Endothelial cell of umbilical vein (primary cell): ENCODE measurements around the gene VSTM4. TPM values are rescaled to one million over a fixed set of nuclear protein-coding genes. Genes with fewer than 3 reads are reported as not detected.

ENCODE experiments used
- BruUV-seq: library from RNA; stranded (reverse); fragments of 400-500 nt; replicated peaks from 2 replicates; lab custom pipeline; 2021; lab: Mats Ljungman, UMichigan
- CTCF ChIA-PET: fragments of 300-600, 350-600 bp; sonication (Branson Sonifier 250); formaldehyde crosslinking; loops from one replicate; lab custom pipeline; 2021; ENCODE audit warnings: antibody characterized with exemption, inconsistent platforms; lab: Charles Lee
- POLR2A ChIA-PET: fragments of 300-600, 350-600 bp; sonication (Branson Sonifier 250); formaldehyde crosslinking; loops from one replicate; lab custom pipeline; 2021; ENCODE audit warnings: antibody characterized with exemption, inconsistent platforms; lab: Charles Lee
- DNase-seq: peaks from one replicate; pipeline ENCODE4 v3.0.0-alpha.2; 2011; ENCODE audit warnings: low read depth, low spot score
- FAIRE-seq: peaks from 2 replicates; lab custom pipeline; 2011; peaks lifted over from hg19 to GRCh38; lab: Jason Lieb, UNC
- H2AFZ ChIP-seq: 2 replicates; pipeline ENCODE4 v1.6.0; 2012; ENCODE audit warnings: low read depth, low read length, control low read depth, inconsistent platforms
- H3K27ac ChIP-seq: 2 replicates; pipeline ENCODE4 v1.5.1; 2011; ENCODE audit warnings: low read depth, mild to moderate bottlenecking, control low read depth, low read length, moderate library complexity; ENCODE audit not compliant: insufficient read depth
- H3K27me3 ChIP-seq, 2 experiments: 2 replicates each; pipeline versions ENCODE4 v1.6.0 to v1.6.1; 2011; ENCODE audit warnings: low read length in 2 of 2, mixed read lengths in 1 of 2; ENCODE audit not compliant: control insufficient read depth in 2 of 2, insufficient read depth in 2 of 2
- H3K36me3 ChIP-seq, 2 experiments: 2 replicates in 1 of 2; 3 replicates in 1 of 2; pipeline ENCODE4 v1.5.1; 2011; ENCODE audit warnings: low read length in 2 of 2, mild to moderate bottlenecking in 1 of 2, moderate library complexity in 1 of 2; ENCODE audit not compliant: control insufficient read depth in 2 of 2, insufficient read depth in 2 of 2; ENCODE audit errors: extremely low read depth in 1 of 2
- H3K4me1 ChIP-seq: 3 replicates; pipeline ENCODE4 v1.5.1; 2011; ENCODE audit warnings: mild to moderate bottlenecking, low read length; ENCODE audit not compliant: control insufficient read depth, insufficient read depth; ENCODE audit errors: extremely low read depth
- H3K4me2 ChIP-seq: 2 replicates; pipeline ENCODE4 v1.6.1; 2011; ENCODE audit warnings: low read length, control low read depth, mixed read lengths; ENCODE audit not compliant: insufficient read depth
- H3K4me3 ChIP-seq, 3 experiments: fragments of 200-600 bp in 1 of 3; sonication (generic), shearing (Covaris generic) in 1 of 3; replicated peaks in 1 of 3; 2 replicates each; pipeline ENCODE4 v1.5.1; 2011 to 2016; ENCODE audit warnings: control low read depth in 3 of 3, low read length in 3 of 3, mild to moderate bottlenecking in 2 of 3, inconsistent platforms in 1 of 3, low read depth in 1 of 3, moderate library complexity in 1 of 3; ENCODE audit not compliant: insufficient read depth in 1 of 3
- H3K79me2 ChIP-seq: 2 replicates; pipeline ENCODE4 v1.6.0; 2012; ENCODE audit warnings: low read length, inconsistent platforms; ENCODE audit not compliant: control insufficient read depth, insufficient read depth
- H3K9ac ChIP-seq: replicated peaks from 2 replicates; pipeline ENCODE3; 2011; ENCODE audit warnings: low read length, control low read depth; ENCODE audit not compliant: insufficient read depth; ENCODE audit errors: extremely low read depth
- H3K9me1 ChIP-seq: replicated peaks from 3 replicates; pipeline ENCODE4 v1.6.0; 2011; ENCODE audit warnings: mild to moderate bottlenecking, low read length; ENCODE audit not compliant: control insufficient read depth, insufficient read depth; ENCODE audit errors: extremely low read depth
- H3K9me3 ChIP-seq: replicated peaks from 2 replicates; pipeline ENCODE4 v1.5.1; 2012; ENCODE audit warnings: low read length, inconsistent platforms; ENCODE audit not compliant: control insufficient read depth, insufficient read depth
- H4K20me1 ChIP-seq: replicated peaks from 2 replicates; pipeline ENCODE3; 2011; ENCODE audit warnings: mild to moderate bottlenecking, low read length; ENCODE audit not compliant: control insufficient read depth, insufficient read depth; ENCODE audit errors: extremely low read depth
- EZH2 ChIP-seq: IDR thresholded peaks from 2 replicates; pipeline ENCODE4 v1.6.1; 2012; ENCODE audit warnings: borderline replicate concordance, low read depth, mild to moderate bottlenecking, moderate library complexity, low read length, inconsistent platforms; ENCODE audit not compliant: severe bottlenecking
- FOS ChIP-seq: IDR thresholded peaks from 2 replicates; pipeline ENCODE4 v1.6.1; 2011; ENCODE audit warnings: mild to moderate bottlenecking, low read length, moderate library complexity, borderline replicate concordance; ENCODE audit not compliant: insufficient read depth
- GATA2 ChIP-seq: IDR thresholded peaks from 2 replicates; pipeline ENCODE4 v1.7.0; 2011; ENCODE audit warnings: low read depth, mild to moderate bottlenecking, moderate library complexity, mixed read lengths, low read length; ENCODE audit not compliant: insufficient read length, insufficient read depth
- JUN ChIP-seq: IDR thresholded peaks from 2 replicates; pipeline ENCODE4 v1.6.1; 2011; ENCODE audit warnings: borderline replicate concordance, low read depth; ENCODE audit not compliant: insufficient read length, insufficient read depth
- MYC ChIP-seq: IDR thresholded peaks from one replicate; pipeline ENCODE4 v1.6.1; 2011; ENCODE audit warnings: mild to moderate bottlenecking, low read depth, low read length
- POLR2A ChIP-seq: IDR thresholded peaks from 2 replicates; pipeline ENCODE4 v1.6.1; 2012; ENCODE audit warnings: low read depth, mild to moderate bottlenecking, control low read depth, low read length
- POLR2AphosphoS5 ChIP-seq: IDR thresholded peaks from 2 replicates; pipeline ENCODE4 v1.6.1; 2012; ENCODE audit warnings: low read depth, mild to moderate bottlenecking, control low read depth, low read length, moderate library complexity; ENCODE audit not compliant: insufficient read depth
- dilution Hi-C: fragments of 300-500 bp; cut with MboI; formaldehyde crosslinking; loops from one replicate; pipeline ENCODE4 v1.15.0; 2019; ENCODE audit warnings: low sequenced_read_pairs; ENCODE audit not compliant: extremely low pct_ligation_motif_present
- intact Hi-C: fragments of 100-400 bp; cut with micrococcal nuclease; formaldehyde crosslinking; loops from one replicate; pipeline ENCODE4 v1.10.0; 2022
- polyA plus RNA-seq, 4 experiments: library from polyadenylated mRNA; depleted of rRNA in 3 of 4; stranded (reverse) in 3 of 4; unstranded in 1 of 4; fragments of >200 nt; gene quantifications; 2 replicates each; pipeline versions ENCODE4 v1.2.1 to v1.2.3, GENCODE V29; 2011 to 2012; ENCODE audit warnings: missing spikeins in 1 of 4
- total RNA-seq: library from RNA; stranded (reverse); gene quantifications from 2 replicates; pipeline ENCODE4 v1.2.3, GENCODE V29; 2021
- TF ChIP-seq, protein P1 (sequence below), 2 donors: IDR thresholded peaks; 1 replicate in 1 of 2; 2 replicates in 1 of 2; pipeline ENCODE4 v1.5.1; 2011; ENCODE audit warnings: low read length in 2 of 2, mild to moderate bottlenecking in 2 of 2, moderate library complexity in 2 of 2, control low read depth in 1 of 2, inconsistent platforms in 1 of 2, low read depth in 1 of 2; ENCODE audit not compliant: insufficient read depth in 1 of 2; ENCODE audit errors: extremely low read depth in 1 of 2
- TF ChIP-seq, protein P2 (sequence below): IDR thresholded peaks from 2 replicates; pipeline ENCODE4 v1.6.1; 2011; ENCODE audit not compliant: insufficient read depth, insufficient read length

The VSTM4 gene
- total and polyA plus RNA-seq, 2 donors (not counting 3 experiments of a cell fraction or from before 2014, with no cell fraction given) = 0.07 TPM

DNA sequence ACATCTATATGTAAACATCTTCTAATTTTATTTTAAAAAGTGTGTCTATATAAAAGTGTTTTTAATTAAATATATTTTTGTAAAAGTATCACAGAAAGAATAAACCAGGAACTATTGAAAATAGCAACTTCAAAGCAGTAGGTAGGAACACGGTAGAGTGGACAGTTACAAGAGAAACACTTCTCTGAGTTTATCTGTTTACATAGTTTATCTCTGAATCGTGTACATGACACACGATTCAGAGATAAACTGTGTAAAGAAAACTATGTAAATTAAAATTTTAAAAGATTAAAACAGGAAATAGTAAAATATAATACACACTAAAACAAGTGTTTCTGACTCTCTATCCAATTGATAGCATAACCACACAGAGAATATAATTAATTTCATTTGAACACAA, 43.6 kb upstream of the VSTM4 start:
- Histone ChIP-seq H3K27me3 (no peaks in the 10 kb centered on the region), H3K9me3 (no peaks in the 10 kb centered on the region), H3K9me1 (no peaks in the 10 kb centered on the region), H3K4me1 (no peaks in the 10 kb centered on the region), H3K79me2 (no peaks in the 10 kb centered on the region), H3K9ac (no peak overlapping the region), H2AFZ (no peak overlapping the region), H3K36me3 (no peaks in the 10 kb centered on the region), H3K4me2 (no peak overlapping the region), H3K4me3 (no peak overlapping the region), H3K27ac (no peak overlapping the region), H4K20me1 (no peaks in the 10 kb centered on the region)
- BruUV-seq = no TSS peak
- TF ChIP-seq, protein P1, sequence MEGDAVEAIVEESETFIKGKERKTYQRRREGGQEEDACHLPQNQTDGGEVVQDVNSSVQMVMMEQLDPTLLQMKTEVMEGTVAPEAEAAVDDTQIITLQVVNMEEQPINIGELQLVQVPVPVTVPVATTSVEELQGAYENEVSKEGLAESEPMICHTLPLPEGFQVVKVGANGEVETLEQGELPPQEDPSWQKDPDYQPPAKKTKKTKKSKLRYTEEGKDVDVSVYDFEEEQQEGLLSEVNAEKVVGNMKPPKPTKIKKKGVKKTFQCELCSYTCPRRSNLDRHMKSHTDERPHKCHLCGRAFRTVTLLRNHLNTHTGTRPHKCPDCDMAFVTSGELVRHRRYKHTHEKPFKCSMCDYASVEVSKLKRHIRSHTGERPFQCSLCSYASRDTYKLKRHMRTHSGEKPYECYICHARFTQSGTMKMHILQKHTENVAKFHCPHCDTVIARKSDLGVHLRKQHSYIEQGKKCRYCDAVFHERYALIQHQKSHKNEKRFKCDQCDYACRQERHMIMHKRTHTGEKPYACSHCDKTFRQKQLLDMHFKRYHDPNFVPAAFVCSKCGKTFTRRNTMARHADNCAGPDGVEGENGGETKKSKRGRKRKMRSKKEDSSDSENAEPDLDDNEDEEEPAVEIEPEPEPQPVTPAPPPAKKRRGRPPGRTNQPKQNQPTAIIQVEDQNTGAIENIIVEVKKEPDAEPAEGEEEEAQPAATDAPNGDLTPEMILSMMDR (IDR thresholded peaks at IDR 0.05; ENCODE audit: extremely low read depth in 1 of 2, insufficient read depth in 1 of 2, low read depth in 1 of 2, low read length in 2 of 2) = no peak
- TF ChIP-seq EZH2 = no peak
- TF ChIP-seq, protein P2, sequence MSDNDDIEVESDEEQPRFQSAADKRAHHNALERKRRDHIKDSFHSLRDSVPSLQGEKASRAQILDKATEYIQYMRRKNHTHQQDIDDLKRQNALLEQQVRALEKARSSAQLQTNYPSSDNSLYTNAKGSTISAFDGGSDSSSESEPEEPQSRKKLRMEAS = no peak
- TF ChIP-seq POLR2A = no peak
- no peak for TF ChIP-seq MYC
- TF ChIP-seq JUN = no peak
- TF ChIP-seq FOS = no peak
- TF ChIP-seq GATA2 = no peak
- no peak for TF ChIP-seq POLR2AphosphoS5
- POLR2A ChIA-PET = no interaction called here
- intact Hi-C loops (no loop called here), dilution Hi-C loops (no loop called here)
- CTCF ChIA-PET = interaction anchor here (3.3 kb wide), 1 partner anchor 500 kb away, joined by 28 read pairs; no protein-coding TSS in a partner anchor
- FAIRE-seq = no peak
- no peak for DNase-seq
